HL-60 (cell line): Measurements from ENCODE around the gene ARHGAP29.

Source experiments
- DNase-seq, 2 experiments: peaks; one replicate each; pipeline ENCODE4 v3.0.0-alpha.2; 2010 to 2020; ENCODE audit warnings: low read depth in 1 of 2, low spot score in 1 of 2
- H3K27ac ChIP-seq: fragments of 250-450 bp; sonication (Bioruptor Pico); replicated peaks from 2 replicates; pipeline ENCODE4 v1.5.1; 2020; ENCODE audit warnings: mild to moderate bottlenecking, moderate library complexity
- H3K27me3 ChIP-seq: fragments of 250-450 bp; sonication (Bioruptor Pico); 2 replicates; pipeline ENCODE4 v1.5.1; 2021; ENCODE audit warnings: mild to moderate bottlenecking, moderate library complexity; ENCODE audit not compliant: insufficient read depth, poor library complexity, severe bottlenecking
- H3K4me3 ChIP-seq: replicated peaks from 2 replicates; pipeline ENCODE4 v1.5.1; 2011; ENCODE audit warnings: mild to moderate bottlenecking, control low read depth, low read length; ENCODE audit not compliant: insufficient read depth
- GABPA ChIP-seq: IDR thresholded peaks from 2 replicates; pipeline ENCODE4 v1.6.1; 2012; ENCODE audit warnings: low read depth
- POLR2AphosphoS5 ChIP-seq: IDR thresholded peaks from 2 replicates; pipeline ENCODE4 v1.6.1; 2012; ENCODE audit warnings: low read depth
- SPI1 ChIP-seq: IDR thresholded peaks from 2 replicates; pipeline ENCODE4 v1.6.1; 2012; ENCODE audit warnings: low read depth, mild to moderate bottlenecking, borderline replicate concordance
- TF ChIP-seq, protein P1 (sequence below): IDR thresholded peaks from one replicate; pipeline ENCODE4 v1.5.1; 2011; ENCODE audit warnings: low read length, control low read depth, inconsistent platforms; ENCODE audit not compliant: insufficient read depth
- TF ChIP-seq, protein P2 (sequence below): IDR thresholded peaks from 2 replicates; pipeline ENCODE4 v1.6.1; 2012; ENCODE audit warnings: low read depth; ENCODE audit not compliant: insufficient replicate concordance

Gene ARHGAP29

DNA sequence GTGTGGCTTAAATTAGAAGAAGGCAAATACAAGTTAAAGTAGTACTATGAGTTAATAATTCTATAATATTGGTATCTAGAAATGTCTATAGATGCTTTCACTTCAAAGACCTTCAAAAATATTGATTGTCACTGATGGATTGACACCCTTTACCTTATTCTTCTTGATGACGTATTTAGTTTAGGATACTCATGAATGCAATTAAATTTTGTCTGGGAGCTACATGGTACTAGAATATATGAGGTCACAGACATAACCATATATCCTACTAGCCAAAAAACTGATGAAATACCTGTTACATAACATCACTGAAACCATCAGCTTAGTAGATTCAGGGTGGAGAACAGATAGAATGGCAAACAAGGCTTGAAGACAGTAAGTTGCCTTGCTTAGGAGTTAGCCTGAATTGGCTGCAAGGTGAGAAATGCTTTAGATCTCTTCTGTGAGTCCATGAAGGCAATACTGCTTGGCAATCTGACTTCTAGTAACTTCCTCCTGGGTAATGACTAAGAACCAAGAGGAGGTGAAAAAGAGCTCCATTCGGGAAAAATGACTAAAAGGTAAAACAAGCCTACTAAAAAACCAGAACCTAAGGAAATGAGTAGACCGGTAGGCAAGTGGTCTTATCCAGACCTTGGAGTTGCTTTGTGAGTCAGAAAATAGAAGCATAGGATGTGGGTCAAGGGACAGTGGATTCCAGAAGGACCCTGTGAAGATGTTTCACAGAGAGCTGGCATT, 16.9 kb upstream of the ARHGAP29 start:
- TF ChIP-seq, protein P1, sequence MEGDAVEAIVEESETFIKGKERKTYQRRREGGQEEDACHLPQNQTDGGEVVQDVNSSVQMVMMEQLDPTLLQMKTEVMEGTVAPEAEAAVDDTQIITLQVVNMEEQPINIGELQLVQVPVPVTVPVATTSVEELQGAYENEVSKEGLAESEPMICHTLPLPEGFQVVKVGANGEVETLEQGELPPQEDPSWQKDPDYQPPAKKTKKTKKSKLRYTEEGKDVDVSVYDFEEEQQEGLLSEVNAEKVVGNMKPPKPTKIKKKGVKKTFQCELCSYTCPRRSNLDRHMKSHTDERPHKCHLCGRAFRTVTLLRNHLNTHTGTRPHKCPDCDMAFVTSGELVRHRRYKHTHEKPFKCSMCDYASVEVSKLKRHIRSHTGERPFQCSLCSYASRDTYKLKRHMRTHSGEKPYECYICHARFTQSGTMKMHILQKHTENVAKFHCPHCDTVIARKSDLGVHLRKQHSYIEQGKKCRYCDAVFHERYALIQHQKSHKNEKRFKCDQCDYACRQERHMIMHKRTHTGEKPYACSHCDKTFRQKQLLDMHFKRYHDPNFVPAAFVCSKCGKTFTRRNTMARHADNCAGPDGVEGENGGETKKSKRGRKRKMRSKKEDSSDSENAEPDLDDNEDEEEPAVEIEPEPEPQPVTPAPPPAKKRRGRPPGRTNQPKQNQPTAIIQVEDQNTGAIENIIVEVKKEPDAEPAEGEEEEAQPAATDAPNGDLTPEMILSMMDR = no peak
- TF ChIP-seq SPI1 (no peak), GABPA (no peak), POLR2AphosphoS5 (no peak)
- TF ChIP-seq, protein P2, sequence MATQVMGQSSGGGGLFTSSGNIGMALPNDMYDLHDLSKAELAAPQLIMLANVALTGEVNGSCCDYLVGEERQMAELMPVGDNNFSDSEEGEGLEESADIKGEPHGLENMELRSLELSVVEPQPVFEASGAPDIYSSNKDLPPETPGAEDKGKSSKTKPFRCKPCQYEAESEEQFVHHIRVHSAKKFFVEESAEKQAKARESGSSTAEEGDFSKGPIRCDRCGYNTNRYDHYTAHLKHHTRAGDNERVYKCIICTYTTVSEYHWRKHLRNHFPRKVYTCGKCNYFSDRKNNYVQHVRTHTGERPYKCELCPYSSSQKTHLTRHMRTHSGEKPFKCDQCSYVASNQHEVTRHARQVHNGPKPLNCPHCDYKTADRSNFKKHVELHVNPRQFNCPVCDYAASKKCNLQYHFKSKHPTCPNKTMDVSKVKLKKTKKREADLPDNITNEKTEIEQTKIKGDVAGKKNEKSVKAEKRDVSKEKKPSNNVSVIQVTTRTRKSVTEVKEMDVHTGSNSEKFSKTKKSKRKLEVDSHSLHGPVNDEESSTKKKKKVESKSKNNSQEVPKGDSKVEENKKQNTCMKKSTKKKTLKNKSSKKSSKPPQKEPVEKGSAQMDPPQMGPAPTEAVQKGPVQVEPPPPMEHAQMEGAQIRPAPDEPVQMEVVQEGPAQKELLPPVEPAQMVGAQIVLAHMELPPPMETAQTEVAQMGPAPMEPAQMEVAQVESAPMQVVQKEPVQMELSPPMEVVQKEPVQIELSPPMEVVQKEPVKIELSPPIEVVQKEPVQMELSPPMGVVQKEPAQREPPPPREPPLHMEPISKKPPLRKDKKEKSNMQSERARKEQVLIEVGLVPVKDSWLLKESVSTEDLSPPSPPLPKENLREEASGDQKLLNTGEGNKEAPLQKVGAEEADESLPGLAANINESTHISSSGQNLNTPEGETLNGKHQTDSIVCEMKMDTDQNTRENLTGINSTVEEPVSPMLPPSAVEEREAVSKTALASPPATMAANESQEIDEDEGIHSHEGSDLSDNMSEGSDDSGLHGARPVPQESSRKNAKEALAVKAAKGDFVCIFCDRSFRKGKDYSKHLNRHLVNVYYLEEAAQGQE = no peak
- Histone ChIP-seq H3K27ac (no peak overlapping the region), H3K4me3 (no peak overlapping the region), H3K27me3 (peaks cover 6% of the 10 kb centered on the region)
- no peak for DNase-seq

DNA sequence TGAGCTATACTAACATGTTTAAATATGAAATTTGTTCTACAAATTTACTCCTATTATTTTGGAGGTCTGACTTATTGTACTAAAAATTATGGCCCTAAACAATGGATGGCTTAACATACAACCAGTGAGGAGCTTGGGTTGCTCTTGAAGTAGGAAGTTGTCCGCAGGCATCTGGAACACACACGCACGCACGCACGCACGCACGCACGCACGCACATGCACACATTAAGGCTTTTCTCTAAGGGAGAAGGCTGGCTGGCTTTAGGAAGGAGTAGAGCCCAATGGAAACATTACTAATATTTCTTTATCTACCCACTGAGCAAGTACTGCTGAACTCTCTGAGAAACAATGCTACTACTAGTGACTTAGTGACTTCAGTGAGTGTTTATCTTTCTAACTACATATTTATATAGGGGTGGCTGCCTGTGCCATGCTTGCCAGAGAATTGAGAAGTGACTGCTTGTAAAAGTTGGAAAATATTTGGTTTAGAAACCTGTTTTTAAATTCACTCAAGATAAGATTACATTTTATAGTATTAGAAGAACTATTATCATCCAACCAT, 16.2 kb upstream of the ARHGAP29 start:
- Histone ChIP-seq H3K4me3 (no peak overlapping the region), H3K27ac (no peak overlapping the region), H3K27me3 (peaks cover 9% of the 10 kb centered on the region)
- DNase-seq = no peak
- TF ChIP-seq, protein P2 = no peak
- no peak for TF ChIP-seq SPI1

DNA sequence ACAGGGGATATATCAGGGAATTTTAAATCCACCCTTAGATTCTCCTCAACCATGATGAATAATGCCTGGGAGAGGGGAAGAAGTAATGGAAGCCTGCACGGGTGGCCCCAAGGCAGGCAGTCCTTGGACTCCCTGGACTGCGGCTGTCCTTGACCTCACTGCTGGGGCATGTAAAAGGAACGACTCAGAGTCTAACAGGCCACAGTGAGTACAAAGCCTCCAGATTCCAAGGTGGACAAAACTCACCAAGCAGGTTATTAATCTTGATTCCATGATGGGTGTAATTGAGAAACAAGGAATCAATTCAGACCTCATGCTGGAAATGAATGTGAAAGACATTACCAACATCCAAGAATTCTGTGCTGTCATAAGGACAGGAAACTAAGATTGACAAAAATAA, 13.0 kb upstream of the ARHGAP29 start:
- H3K4me3 ChIP-seq = no peak overlapping the region
- TF ChIP-seq POLR2AphosphoS5 = no peak
- TF ChIP-seq GABPA = no peak
- no peak for TF ChIP-seq SPI1
- TF ChIP-seq, protein P2 = no peak
- TF ChIP-seq, protein P1 = no peak
- no peak for DNase-seq
- H3K27ac ChIP-seq = no peak overlapping the region
- H3K27me3 ChIP-seq = peaks cover 22% of the 10 kb centered on the region
